ENCODE results near the gene ACCS. TPM values are rescaled to one million over a fixed set of nuclear protein-coding genes. Genes with fewer than 3 reads are reported as not detected.
A peak's percentile ranks its signal among the peaks of the same experiment; 100 is the strongest.

The ACCS gene
- total and polyA plus RNA-seq, 9 of the 15 experiments (the other 6 are each of a cell fraction or from before 2014, with no cell fraction given), result 4.2 to 25.9 (median 16.3) TPM

GRCh38 chr11:44065841-44066731 is at the start of gene ACCS (continued):
- TF ChIP-seq, protein P1, sequence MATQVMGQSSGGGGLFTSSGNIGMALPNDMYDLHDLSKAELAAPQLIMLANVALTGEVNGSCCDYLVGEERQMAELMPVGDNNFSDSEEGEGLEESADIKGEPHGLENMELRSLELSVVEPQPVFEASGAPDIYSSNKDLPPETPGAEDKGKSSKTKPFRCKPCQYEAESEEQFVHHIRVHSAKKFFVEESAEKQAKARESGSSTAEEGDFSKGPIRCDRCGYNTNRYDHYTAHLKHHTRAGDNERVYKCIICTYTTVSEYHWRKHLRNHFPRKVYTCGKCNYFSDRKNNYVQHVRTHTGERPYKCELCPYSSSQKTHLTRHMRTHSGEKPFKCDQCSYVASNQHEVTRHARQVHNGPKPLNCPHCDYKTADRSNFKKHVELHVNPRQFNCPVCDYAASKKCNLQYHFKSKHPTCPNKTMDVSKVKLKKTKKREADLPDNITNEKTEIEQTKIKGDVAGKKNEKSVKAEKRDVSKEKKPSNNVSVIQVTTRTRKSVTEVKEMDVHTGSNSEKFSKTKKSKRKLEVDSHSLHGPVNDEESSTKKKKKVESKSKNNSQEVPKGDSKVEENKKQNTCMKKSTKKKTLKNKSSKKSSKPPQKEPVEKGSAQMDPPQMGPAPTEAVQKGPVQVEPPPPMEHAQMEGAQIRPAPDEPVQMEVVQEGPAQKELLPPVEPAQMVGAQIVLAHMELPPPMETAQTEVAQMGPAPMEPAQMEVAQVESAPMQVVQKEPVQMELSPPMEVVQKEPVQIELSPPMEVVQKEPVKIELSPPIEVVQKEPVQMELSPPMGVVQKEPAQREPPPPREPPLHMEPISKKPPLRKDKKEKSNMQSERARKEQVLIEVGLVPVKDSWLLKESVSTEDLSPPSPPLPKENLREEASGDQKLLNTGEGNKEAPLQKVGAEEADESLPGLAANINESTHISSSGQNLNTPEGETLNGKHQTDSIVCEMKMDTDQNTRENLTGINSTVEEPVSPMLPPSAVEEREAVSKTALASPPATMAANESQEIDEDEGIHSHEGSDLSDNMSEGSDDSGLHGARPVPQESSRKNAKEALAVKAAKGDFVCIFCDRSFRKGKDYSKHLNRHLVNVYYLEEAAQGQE (IDR thresholded peaks at IDR 0.05; ENCODE audit: borderline replicate concordance), result peak; percentile 77
- TF ChIP-seq, protein P1 (CRISPR knock-in tag; IDR thresholded peaks at IDR 0.05; ENCODE audit: low read depth), result no peak
- TF ChIP-seq, protein P2, sequence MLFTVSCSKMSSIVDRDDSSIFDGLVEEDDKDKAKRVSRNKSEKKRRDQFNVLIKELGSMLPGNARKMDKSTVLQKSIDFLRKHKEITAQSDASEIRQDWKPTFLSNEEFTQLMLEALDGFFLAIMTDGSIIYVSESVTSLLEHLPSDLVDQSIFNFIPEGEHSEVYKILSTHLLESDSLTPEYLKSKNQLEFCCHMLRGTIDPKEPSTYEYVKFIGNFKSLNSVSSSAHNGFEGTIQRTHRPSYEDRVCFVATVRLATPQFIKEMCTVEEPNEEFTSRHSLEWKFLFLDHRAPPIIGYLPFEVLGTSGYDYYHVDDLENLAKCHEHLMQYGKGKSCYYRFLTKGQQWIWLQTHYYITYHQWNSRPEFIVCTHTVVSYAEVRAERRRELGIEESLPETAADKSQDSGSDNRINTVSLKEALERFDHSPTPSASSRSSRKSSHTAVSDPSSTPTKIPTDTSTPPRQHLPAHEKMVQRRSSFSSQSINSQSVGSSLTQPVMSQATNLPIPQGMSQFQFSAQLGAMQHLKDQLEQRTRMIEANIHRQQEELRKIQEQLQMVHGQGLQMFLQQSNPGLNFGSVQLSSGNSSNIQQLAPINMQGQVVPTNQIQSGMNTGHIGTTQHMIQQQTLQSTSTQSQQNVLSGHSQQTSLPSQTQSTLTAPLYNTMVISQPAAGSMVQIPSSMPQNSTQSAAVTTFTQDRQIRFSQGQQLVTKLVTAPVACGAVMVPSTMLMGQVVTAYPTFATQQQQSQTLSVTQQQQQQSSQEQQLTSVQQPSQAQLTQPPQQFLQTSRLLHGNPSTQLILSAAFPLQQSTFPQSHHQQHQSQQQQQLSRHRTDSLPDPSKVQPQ (CRISPR knock-in tag; IDR thresholded peaks at IDR 0.05; ENCODE audit: borderline replicate concordance), result no peak
- TF ChIP-seq MTA1 (IDR thresholded peaks at IDR 0.05; ENCODE audit: borderline replicate concordance) (peak; percentile 22; the same call in 1 of the 2 replicates), NCOA1 (IDR thresholded peaks at IDR 0.05; ENCODE audit: low read depth) (0 out of 2 replicates have a peak, but pooled peaks have one; percentile 44), PPARD (CRISPR knock-in tag; IDR thresholded peaks at IDR 0.05) (no peak), BRD4 (IDR thresholded peaks at IDR 0.05) (no peak), ADNP (tag; IDR thresholded peaks at IDR 0.05) (peak; percentile 55; the same call in 1 of the 2 replicates), SRSF7 (optimal IDR thresholded peaks at IDR 0.05; ENCODE audit: low read depth, low read length) (no peak), PCBP1 (IDR thresholded peaks at IDR 0.05; ENCODE audit: low read depth, low read length, poor library complexity, severe bottlenecking) (no peak), ZNF57 (CRISPR knock-in tag; IDR thresholded peaks at IDR 0.05) (no peak), MAFF (IDR thresholded peaks at IDR 0.05; ENCODE audit: low read length) (no peak), NCOR1 (IDR thresholded peaks at IDR 0.05) (peak; percentile 31; the same call in 1 of the 2 replicates), HSF4 (CRISPR knock-in tag; IDR thresholded peaks at IDR 0.05; ENCODE audit: borderline replicate concordance) (no peak), ZBTB1 (CRISPR knock-in tag; IDR thresholded peaks at IDR 0.05; ENCODE audit: borderline replicate concordance, low read depth) (no peak), NR2F6 (CRISPR knock-in tag; IDR thresholded peaks at IDR 0.05) (0 out of 2 replicates have a peak, but pooled peaks have one; percentile 4), SREBF1 (IDR thresholded peaks at IDR 0.05; ENCODE audit: borderline replicate concordance, low read depth, low read length) (no peak), HMG20A (CRISPR knock-in tag; conservative IDR thresholded peaks at IDR 0.05) (no peak)
